Measurements from ENCODE around the gene MT1HL1. TPM values are rescaled to one million over a fixed set of nuclear protein-coding genes. Genes with fewer than 3 reads are reported as not detected.

MT1HL1 gene
- total RNA-seq, 3 donors from 2014 or later: not detected

DNA sequence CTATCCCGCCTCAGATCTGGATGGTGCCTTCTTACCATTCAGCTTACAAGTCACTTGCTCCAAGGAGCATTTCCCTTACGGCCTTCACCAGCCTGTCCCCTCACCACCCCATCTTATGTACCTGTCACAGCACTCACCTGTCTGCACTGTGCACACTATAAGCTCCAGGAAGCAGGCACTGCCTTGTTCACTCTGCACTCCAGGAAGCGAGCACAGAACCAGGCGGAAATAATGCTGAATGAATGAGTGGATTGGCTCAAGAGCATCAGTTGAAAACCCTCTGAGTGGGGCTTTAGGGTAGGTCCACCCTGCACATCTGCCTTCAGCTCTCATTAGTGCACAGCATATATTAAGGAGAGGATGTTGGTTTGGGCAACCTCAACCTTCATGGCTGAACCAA, 28.8 kb upstream of the MT1HL1 start:
- H3K27me3 Mint-ChIP-seq (ENCODE audit: low read depth): peaks cover 10% of the 10 kb centered on the region
- no peaks in the 10 kb centered on the region for H3K36me3 Mint-ChIP-seq (ENCODE audit: insufficient read depth)
- DNase-seq: no peak
- no peaks in the 10 kb centered on the region for H3K4me1 Mint-ChIP-seq (ENCODE audit: low read depth)
- no peaks in the 10 kb centered on the region for H3K9me3 Mint-ChIP-seq
- no peak for ATAC-seq
- H3K4me3 Mint-ChIP-seq: no peak overlapping the region

DNA sequence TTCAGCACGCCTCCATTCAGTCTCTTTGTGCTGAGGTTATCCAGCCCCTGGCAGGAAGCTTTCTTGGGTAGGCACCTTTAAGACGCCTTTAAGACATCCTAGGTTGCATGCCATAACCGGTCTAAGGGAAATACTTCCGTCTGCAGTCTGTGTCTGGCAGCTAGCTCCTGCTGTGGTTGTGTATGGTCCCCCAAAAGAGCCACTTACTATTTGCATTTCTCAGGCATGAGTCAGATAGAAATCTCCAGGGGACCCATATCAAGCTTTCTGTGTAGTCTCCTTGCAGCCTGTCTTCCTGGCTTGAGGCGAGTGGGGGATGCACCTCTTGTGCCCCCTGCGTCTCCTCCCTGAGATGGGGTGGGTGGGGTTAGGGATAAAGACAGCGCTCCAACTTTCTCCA, 27.8 kb upstream of the MT1HL1 start:
- Mint-ChIP-seq H3K4me1 (ENCODE audit: low read depth) (no peaks in the 10 kb centered on the region), H3K4me3 (no peak overlapping the region), H3K36me3 (ENCODE audit: insufficient read depth) (no peaks in the 10 kb centered on the region), H3K27me3 (ENCODE audit: low read depth) (peaks cover 18% of the 10 kb centered on the region), H3K9me3 (no peaks in the 10 kb centered on the region)
- ATAC-seq (no peak), DNase-seq (no peak)

DNA sequence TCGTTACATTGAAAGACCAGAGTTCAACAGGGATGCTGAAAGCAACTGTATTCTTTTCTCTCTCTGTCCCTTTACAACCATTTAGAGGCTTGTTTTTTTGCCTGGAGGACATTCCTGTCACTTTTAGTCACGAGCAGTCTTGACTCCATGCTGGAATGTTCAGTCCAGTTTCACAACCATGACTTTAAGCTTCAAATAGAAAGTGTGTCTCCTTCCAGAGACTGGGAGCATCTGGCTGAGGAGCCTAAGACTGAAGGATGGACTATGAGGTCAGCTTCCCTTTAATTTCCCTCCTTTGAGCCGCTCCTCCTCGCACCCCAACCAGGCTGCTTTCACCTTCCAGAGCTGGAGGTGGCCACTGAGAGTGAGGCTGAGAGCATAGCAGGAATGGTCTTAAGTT, 27.2 kb upstream of the MT1HL1 start:
- H3K4me3 Mint-ChIP-seq: no peak overlapping the region

DNA sequence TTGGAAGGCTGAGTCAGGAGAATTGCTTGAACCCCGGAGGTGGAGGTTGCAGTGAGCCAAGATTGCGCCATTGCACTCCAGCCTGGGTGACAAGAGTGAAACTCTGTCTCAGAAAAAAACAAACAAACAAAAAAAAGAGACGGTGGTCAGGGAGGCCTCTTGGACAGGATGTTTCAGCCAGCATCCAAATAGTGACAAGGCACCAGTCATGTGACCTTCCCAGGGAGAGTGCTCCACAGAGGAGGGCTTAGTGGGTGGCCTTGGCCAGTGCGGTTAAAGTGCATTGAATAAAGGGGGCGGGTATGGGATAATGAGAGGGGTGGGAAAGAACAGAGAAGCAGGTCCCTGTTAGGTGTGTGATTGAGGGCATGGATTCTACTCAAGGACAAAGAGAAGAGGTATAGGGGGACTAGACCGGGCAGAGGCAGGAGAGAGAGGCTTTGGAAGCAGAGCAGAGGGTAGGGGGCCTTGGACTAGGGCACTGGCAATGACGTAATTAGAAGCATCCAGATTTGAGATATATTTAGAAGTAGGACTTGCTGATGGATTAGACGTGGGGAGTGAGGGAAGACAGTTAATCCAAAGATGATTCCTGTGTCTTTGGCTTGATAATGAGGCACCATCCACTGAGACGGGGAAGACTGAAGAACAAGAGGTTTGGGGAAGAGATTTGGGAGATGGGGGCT, 25.8 kb upstream of the MT1HL1 start:
- Mint-ChIP-seq H3K4me3 (no peak overlapping the region), H3K9me3 (peaks cover 5% of the 10 kb centered on the region), H3K27me3 (ENCODE audit: low read depth) (peaks cover 18% of the 10 kb centered on the region), H3K4me1 (ENCODE audit: low read depth) (no peaks in the 10 kb centered on the region), H3K36me3 (ENCODE audit: insufficient read depth) (no peaks in the 10 kb centered on the region)
- ATAC-seq (no peak), DNase-seq (no peak)

More for the DNA sequence above, 27.2 kb upstream of the MT1HL1 start:
- no peaks in the 10 kb centered on the region for H3K9me3 Mint-ChIP-seq
- no peaks in the 10 kb centered on the region for H3K4me1 Mint-ChIP-seq (ENCODE audit: low read depth)
- ATAC-seq: no peak
- DNase-seq: no peak
- peaks cover 18% of the 10 kb centered on the region for H3K27me3 Mint-ChIP-seq (ENCODE audit: low read depth)
- no peaks in the 10 kb centered on the region for H3K36me3 Mint-ChIP-seq (ENCODE audit: insufficient read depth)

DNA sequence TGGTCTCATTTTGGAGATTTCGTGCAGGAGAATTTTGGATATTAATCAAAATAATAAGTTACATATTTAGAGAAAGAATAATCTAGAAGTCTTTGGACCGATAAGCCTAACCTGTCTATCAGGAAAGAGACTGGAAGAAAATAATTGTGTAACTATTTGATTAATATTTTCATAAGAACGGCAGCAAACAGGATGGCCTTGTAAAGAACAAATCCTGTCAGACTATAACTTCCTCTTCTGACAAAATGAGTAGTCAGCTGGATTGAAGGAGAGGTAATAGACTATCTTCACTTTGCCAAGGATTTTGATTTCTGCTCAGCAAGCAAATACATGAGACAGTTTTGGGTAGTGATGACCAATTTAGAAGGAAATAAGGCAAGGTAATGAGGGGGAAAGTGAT, 25.0 kb upstream of the MT1HL1 start:
- DNase-seq (no peak), ATAC-seq (no peak)
- Mint-ChIP-seq H3K4me3 (no peak overlapping the region), H3K4me1 (ENCODE audit: low read depth) (no peaks in the 10 kb centered on the region), H3K27me3 (ENCODE audit: low read depth) (peaks cover 18% of the 10 kb centered on the region), H3K9me3 (peaks cover 5% of the 10 kb centered on the region), H3K36me3 (ENCODE audit: insufficient read depth) (no peaks in the 10 kb centered on the region)

DNA sequence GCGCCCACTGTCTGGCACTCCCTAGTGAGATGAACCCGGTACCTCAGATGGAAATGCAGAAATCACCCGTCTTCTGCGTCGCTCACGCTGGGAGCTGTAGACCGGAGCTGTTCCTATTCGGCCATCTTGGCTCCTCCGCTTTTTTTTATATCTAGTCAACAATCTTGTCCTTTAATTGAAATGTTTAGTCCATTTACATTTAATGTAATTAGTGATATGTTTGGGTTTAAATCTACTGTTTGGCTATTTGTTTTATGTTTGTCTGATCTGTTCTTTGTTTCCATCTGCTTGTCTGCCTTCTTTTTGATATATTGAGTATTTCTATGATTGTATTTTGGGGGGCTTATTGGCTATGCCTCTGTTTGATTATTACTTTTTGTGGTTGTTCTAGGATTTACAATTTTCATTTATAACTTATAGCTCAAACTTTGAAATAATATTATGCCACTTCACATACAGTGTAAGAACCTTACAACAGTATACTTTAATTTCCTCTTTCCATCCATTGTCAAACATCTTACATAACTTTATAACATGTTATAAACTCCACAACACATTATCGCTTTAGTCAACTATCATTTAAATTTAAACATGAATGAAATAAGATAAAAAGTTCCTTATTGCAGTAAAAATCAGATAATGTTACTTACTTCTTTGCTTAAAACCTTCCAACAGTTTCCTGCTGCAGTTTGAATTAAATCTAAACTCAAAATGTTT, 21.3 kb upstream of the MT1HL1 start:
- ATAC-seq: no peak
- H3K4me3 Mint-ChIP-seq: no peak overlapping the region

DNA sequence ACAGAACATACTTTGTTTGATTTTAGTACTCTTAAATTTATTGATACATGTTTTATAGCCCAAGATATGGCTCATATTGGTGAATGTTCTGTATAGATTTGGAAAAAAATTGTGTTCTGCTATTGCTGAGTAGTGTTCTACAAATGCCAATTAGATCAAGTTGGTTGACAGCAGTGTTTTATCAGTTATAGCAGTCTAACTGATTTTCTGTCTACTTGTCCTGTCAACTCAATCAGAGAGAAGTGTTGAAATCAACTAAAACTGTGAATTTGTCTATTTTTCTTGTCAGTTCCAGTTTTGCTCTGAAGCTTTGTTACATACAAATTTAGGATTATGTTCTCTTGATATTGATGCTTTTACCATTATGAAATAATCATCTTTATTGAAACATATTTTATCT, 14.7 kb upstream of the MT1HL1 start:
- no peaks in the 10 kb centered on the region for H3K9me3 Mint-ChIP-seq
- no peaks in the 10 kb centered on the region for H3K36me3 Mint-ChIP-seq (ENCODE audit: insufficient read depth)
- ATAC-seq (no peak), DNase-seq (no peak)
- peaks cover 2% of the 10 kb centered on the region for H3K27me3 Mint-ChIP-seq (ENCODE audit: low read depth)
- no peaks in the 10 kb centered on the region for H3K4me1 Mint-ChIP-seq (ENCODE audit: low read depth)
- H3K4me3 Mint-ChIP-seq: no peak overlapping the region

More for the DNA sequence above, 21.3 kb upstream of the MT1HL1 start:
- Mint-ChIP-seq H3K36me3 (ENCODE audit: insufficient read depth) (no peaks in the 10 kb centered on the region), H3K9me3 (peaks cover 5% of the 10 kb centered on the region), H3K27me3 (ENCODE audit: low read depth) (peaks cover 14% of the 10 kb centered on the region), H3K4me1 (ENCODE audit: low read depth) (no peaks in the 10 kb centered on the region)
- DNase-seq: no peak

DNA sequence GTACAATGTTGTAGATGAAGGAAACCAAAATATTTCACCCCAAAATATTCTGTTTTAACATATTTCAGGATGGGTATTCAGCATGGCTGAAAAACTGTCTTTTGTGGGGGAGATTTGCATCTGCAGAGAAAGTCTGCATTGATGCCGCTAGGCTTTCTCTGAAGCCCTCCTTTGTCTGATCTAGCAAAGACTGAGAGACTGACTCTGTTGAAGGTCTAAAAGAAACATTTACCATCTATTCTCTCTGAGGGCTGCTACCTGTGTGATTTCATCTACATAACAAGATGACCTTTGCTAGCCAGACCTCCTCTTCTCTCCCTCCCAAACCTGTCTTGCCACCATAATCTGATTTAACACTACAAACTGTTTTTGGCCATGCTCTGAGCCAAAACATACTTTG, 12.4 kb upstream of the MT1HL1 start:
- no peak for ATAC-seq
- no peak overlapping the region for H3K4me3 Mint-ChIP-seq
- no peaks in the 10 kb centered on the region for H3K4me1 Mint-ChIP-seq (ENCODE audit: low read depth)
- no peaks in the 10 kb centered on the region for H3K36me3 Mint-ChIP-seq (ENCODE audit: insufficient read depth)
- no peaks in the 10 kb centered on the region for H3K9me3 Mint-ChIP-seq
- no peak for DNase-seq
- peaks cover 2% of the 10 kb centered on the region for H3K27me3 Mint-ChIP-seq (ENCODE audit: low read depth)

DNA sequence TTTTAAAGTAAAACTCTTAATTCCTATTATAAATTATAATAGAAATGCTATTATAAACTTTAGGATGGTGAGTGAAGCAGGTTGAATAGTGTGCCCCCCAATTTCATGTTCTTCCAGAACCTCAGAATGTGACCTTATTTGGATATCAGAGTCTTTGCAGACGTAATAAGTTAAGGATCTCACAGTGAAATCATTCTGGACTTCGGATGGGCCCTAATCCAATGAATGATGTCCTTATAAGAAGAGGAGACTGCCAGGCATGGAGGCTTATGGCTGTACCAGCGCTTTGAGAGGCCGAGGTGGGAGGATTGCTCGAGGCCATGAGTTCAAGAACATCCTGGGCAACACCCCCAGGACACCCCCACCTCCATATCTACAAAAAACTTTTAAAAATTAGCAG, 9.4 kb upstream of the MT1HL1 start:
- Mint-ChIP-seq H3K9me3 (no peaks in the 10 kb centered on the region), H3K27me3 (ENCODE audit: low read depth) (peaks cover 2% of the 10 kb centered on the region), H3K36me3 (ENCODE audit: insufficient read depth) (no peaks in the 10 kb centered on the region), H3K4me1 (ENCODE audit: low read depth) (no peaks in the 10 kb centered on the region), H3K4me3 (no peak overlapping the region)
- ATAC-seq (no peak), DNase-seq (no peak)

DNA sequence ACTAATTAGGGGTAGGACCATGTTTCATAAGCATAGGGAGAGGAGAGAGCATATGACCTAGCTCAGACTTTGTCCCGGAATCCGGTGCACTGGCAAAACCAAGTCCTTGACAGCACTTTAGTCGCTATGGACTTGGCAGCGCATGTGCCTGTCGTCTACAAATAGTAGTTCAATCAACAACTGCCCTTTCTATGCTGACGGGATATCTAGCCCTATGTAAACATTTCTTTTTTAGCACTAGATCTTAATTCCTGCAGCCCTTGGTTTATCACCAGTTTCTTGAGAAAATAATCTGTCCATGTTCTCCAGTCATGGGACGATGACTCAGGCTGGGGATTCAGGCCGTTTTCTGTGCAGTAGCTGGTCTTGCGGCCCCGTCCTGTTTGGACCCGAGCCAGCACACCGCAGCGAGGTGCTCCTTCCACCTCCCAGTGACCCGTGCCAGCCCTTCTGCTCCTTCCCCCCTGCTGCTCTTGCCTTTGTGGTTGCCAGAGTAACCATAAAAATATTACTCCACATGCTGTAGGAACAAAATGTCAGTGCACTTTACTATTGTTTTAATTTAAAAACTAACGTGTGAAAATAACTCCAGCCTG, 8.6 kb upstream of the MT1HL1 start:
- Mint-ChIP-seq H3K36me3 (ENCODE audit: insufficient read depth) (no peaks in the 10 kb centered on the region), H3K9me3 (no peaks in the 10 kb centered on the region)
- no peak for ATAC-seq

DNA sequence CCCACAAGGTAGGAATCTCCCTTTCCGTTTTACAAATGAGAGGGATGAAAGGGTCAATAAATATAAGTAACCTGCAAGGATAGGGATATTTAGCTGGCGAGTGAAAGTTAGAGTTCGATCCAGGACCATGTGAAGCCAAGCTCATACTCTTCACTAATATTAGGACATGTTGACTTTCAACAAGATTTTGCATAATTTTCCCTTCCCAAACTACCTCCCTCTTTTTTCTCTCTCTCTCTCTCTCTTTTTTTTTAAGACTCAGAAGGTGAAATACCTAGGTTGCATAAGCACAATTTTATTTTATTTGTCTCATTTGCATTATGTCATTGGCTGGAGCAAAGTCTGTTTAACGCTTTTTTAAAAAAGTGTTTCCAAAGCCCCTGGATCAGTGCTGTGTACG, 8.1 kb upstream of the MT1HL1 start:
- Mint-ChIP-seq H3K4me1 (ENCODE audit: low read depth) (no peaks in the 10 kb centered on the region), H3K4me3 (no peak overlapping the region), H3K36me3 (ENCODE audit: insufficient read depth) (no peaks in the 10 kb centered on the region), H3K27me3 (ENCODE audit: low read depth) (no peaks in the 10 kb centered on the region), H3K9me3 (no peaks in the 10 kb centered on the region)
- DNase-seq (no peak), ATAC-seq (no peak)

More for the DNA sequence above, 8.6 kb upstream of the MT1HL1 start:
- Mint-ChIP-seq H3K4me1 (ENCODE audit: low read depth) (no peaks in the 10 kb centered on the region), H3K27me3 (ENCODE audit: low read depth) (peaks cover under 1% of the 10 kb centered on the region), H3K4me3 (no peak overlapping the region)
- DNase-seq: no peak

DNA sequence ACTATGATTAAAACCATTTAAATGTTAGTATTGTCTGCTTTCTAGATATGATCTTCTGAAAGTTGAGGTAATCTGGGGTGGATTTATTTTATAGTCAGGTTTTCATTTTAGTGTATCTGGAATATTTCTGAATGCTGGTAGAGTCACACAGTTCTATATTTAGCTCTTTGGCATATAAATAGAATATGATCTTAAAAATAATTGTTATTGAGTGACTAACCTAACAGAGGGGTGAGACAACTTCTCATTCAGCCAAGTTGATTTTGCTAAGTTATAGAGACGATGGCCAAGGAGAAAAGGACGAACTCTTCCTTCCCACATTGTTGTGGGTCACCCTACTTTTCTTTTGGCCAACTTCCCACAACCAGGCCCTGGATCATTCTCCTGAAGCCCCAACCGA, 7.2 kb upstream of the MT1HL1 start:
- no peak for ATAC-seq
- Mint-ChIP-seq H3K9me3 (no peaks in the 10 kb centered on the region), H3K27me3 (ENCODE audit: low read depth) (no peaks in the 10 kb centered on the region), H3K4me1 (ENCODE audit: low read depth) (no peaks in the 10 kb centered on the region), H3K36me3 (ENCODE audit: insufficient read depth) (no peaks in the 10 kb centered on the region), H3K4me3 (no peak overlapping the region)
- DNase-seq: no peak

DNA sequence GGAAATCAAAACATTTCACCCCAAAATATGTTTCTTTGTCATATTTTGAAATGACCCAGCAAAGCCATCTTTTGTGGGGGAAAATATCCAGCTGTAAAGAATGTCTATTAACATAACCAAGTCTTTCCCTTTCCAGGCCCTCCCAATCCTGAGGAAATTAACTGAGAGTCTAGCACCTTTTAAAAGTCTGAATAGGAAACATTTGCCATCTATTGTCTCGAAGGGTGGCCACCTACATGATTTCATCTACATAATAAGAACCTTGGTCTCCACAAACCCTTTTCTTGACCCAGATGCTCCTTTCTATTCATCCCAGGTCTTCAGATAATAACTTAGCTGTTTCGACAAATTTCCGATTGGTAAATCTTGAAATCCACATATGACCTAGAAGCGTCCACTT, 5.4 kb upstream of the MT1HL1 start:
- no peak for ATAC-seq
- no peak overlapping the region for H3K4me3 Mint-ChIP-seq
- no peaks in the 10 kb centered on the region for H3K9me3 Mint-ChIP-seq
- no peak for DNase-seq
- no peaks in the 10 kb centered on the region for H3K27me3 Mint-ChIP-seq (ENCODE audit: low read depth)
- H3K4me1 Mint-ChIP-seq (ENCODE audit: low read depth): no peaks in the 10 kb centered on the region
- H3K36me3 Mint-ChIP-seq (ENCODE audit: insufficient read depth): no peaks in the 10 kb centered on the region

DNA sequence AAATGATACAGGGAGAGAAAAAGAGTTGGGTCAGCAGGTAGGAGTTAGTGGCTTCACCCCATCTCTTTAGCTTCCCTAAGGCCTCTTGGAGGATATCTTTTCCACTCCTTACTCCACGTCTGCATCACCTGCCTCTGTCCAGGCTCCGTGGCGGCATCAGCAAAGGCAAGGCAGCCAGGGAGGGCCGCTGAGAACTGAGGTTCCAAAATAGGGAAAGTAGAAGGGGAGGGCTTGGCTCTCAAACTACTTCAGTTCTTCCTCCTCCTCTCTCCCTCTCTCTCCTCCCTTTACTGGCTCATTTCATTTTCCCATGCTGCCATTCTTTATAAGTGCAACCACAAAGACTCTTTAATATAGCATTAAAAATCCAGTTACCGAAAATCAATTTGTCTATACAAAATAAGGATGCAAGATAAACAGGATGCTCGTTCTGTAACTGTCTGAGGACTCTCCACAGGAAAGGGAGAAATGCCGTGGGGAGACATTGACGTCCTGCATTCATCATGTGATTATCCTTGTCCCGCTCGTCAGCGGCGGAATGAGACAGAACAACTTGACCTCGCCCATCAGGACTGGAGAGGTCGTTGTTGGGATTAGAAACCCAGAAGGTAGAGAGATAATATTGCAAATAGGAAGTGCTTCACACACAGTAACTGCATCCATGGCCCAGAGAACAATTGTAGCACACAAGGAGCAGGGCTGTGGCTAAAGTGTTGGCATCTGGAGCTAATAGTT, 3.1 kb upstream of the MT1HL1 start:
- no peak for DNase-seq
- no peaks in the 10 kb centered on the region for H3K9me3 Mint-ChIP-seq
- H3K36me3 Mint-ChIP-seq (ENCODE audit: insufficient read depth): no peaks in the 10 kb centered on the region
- no peak overlapping the region for H3K4me3 Mint-ChIP-seq
- H3K4me1 Mint-ChIP-seq (ENCODE audit: low read depth): no peaks in the 10 kb centered on the region
- peaks cover 3% of the 10 kb centered on the region for H3K27me3 Mint-ChIP-seq (ENCODE audit: low read depth)
- ATAC-seq: no peak
